Measurements from ENCODE around the gene ADAT1. TPM values are rescaled to one million over a fixed set of nuclear protein-coding genes. Genes with fewer than 3 reads are reported as not detected.

Gene ADAT1
- total and polyA plus RNA-seq, 2 experiments from 2014 or later, result 21.6 to 66.1 TPM

- Histone ChIP-seq H3K27ac (no peak overlapping the region), H3K9me3 (ENCODE audit: low read depth) (no peaks in the 10 kb centered on the region), H3K27me3 (no peaks in the 10 kb centered on the region), H3K4me3 (no peak overlapping the region), H3K36me3 (peaks cover 32% of the 10 kb centered on the region), H3K4me1 (ENCODE audit: low read depth) (no peaks in the 10 kb centered on the region)
- no peak for DNase-seq (ENCODE audit: low read depth in 1 of 2, low spot score in 1 of 2)
- TF ChIP-seq CTCF (IDR thresholded peaks at IDR 0.05; ENCODE audit: low read depth, low read length), result no peak
These were observed 43.7 kb downstream of the ADAT1 start for GRCh38 chr16:75579281-75579834.

GRCh38 chr16:75578725-75579124 is 44.4 kb downstream of the ADAT1 start:
- no peak for TF ChIP-seq CTCF (IDR thresholded peaks at IDR 0.05; ENCODE audit: low read depth, low read length)
- Histone ChIP-seq H3K36me3 (peaks cover 37% of the 10 kb centered on the region), H3K27me3 (no peaks in the 10 kb centered on the region), H3K4me3 (no peak overlapping the region), H3K4me1 (ENCODE audit: low read depth) (no peaks in the 10 kb centered on the region), H3K9me3 (ENCODE audit: low read depth) (no peaks in the 10 kb centered on the region), H3K27ac (no peak overlapping the region)
- no peak for DNase-seq (ENCODE audit: low read depth in 1 of 2, low spot score in 1 of 2)

- Histone ChIP-seq H3K4me3 (no peak overlapping the region), H3K27ac (no peak overlapping the region), H3K36me3 (peaks cover 42% of the 10 kb centered on the region), H3K27me3 (no peaks in the 10 kb centered on the region), H3K4me1 (ENCODE audit: low read depth) (no peaks in the 10 kb centered on the region), H3K9me3 (ENCODE audit: low read depth) (no peaks in the 10 kb centered on the region)
- no peak for DNase-seq (ENCODE audit: low read depth in 1 of 2, low spot score in 1 of 2)
- no peak for TF ChIP-seq CTCF (IDR thresholded peaks at IDR 0.05; ENCODE audit: low read depth, low read length)
These were observed 44.9 kb downstream of the ADAT1 start for GRCh38 chr16:75578212-75578611.

GRCh38 chr16:75576384-75576811 is 46.7 kb downstream of the ADAT1 start:
- Histone ChIP-seq H3K4me1 (ENCODE audit: low read depth) (no peaks in the 10 kb centered on the region), H3K9me3 (ENCODE audit: low read depth) (no peaks in the 10 kb centered on the region), H3K27ac (no peak overlapping the region), H3K36me3 (peaks cover 53% of the 10 kb centered on the region), H3K4me3 (no peak overlapping the region), H3K27me3 (no peaks in the 10 kb centered on the region)
- DNase-seq (ENCODE audit: low read depth in 1 of 2, low spot score in 1 of 2), result no peak
- TF ChIP-seq CTCF (IDR thresholded peaks at IDR 0.05; ENCODE audit: low read depth, low read length), result no peak

- Histone ChIP-seq H3K4me3 (no peak overlapping the region), H3K4me1 (ENCODE audit: low read depth) (no peaks in the 10 kb centered on the region), H3K27ac (no peak overlapping the region), H3K36me3 (peaks cover 57% of the 10 kb centered on the region), H3K27me3 (no peaks in the 10 kb centered on the region), H3K9me3 (ENCODE audit: low read depth) (no peaks in the 10 kb centered on the region)
- no peak for TF ChIP-seq CTCF (IDR thresholded peaks at IDR 0.05; ENCODE audit: low read depth, low read length)
- no peak for DNase-seq (ENCODE audit: low read depth in 1 of 2, low spot score in 1 of 2)
These were observed 47.1 kb downstream of the ADAT1 start for GRCh38 chr16:75575958-75576357.

Data from cardiac muscle cell (in vitro differentiated cells and primary cell).